ENCODE data around the gene ROPN1B. TPM values are rescaled to one million over a fixed set of nuclear protein-coding genes. Genes with fewer than 3 reads are reported as not detected.

ROPN1B gene
- total RNA-seq (2014; rRNA removed; shearing (Covaris generic)) = 7.4 and 8.2 TPM in 2 replicates

DNA sequence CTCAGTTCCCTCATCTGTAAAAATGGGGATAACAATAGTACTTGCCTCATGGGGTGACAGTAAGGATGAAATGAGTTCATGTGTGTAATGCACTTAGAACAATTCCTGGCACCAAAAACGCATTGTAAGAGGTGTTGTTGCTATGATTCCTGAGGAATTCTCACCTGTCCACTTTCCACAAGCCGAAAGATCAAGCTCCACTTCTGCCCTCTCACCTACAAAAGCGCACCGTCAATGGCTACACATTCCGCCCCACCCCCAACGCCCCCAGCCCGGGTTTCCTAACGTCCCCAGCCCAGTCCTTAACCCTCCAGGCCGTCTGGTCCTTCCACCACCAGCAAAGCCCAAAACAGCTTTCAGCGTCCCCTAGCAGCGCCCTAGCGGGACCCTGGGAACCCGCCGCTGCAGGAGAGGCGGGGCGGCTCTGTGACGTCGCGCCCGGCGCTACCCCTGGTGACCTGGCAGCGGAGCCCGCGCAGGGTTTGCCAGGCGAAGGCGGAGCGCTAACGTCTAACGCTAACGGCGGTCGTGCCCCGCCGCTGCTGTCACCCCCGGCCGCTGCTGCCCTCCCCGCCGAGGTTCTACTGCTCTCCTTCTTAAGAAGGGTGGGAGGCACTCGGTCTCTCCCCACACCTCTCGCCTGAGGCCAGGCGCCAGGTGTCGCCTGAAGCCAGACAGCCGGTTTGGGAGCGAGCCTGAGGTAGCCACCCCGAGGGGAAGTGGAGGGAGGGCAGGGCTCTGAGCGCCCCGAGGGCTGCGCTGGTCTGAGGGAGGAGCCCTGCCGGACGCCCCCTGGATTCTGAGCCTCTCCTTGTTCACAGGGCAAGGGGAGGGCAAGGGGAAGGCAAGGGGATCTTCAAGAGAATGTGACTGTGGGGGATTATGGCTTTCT lies at the start of gene ROPN1B:
TSS of gene ROPN1B (plus strand) at position 478 of the 892 bp plus-strand sequence. CDS start 2,877 bp downstream, outside the sequence.

Small RNAs within 50 kb of the gene (small RNA-seq; reads per million reads assigned to genes)
- not detected for gene AC092903.1

Other genes with a start within 250 kb of the ROPN1B start
- 39.7 and 47.3 TPM in 2 replicates for gene SLC41A3, start 114.9 kb downstream of the ROPN1B start, total RNA-seq (2014; rRNA removed; shearing (Covaris generic))
- 0.11 TPM in 1 of 2 replicates, not detected in the other for gene ALDH1L1, start 211.4 kb downstream of the ROPN1B start, total RNA-seq (2014; rRNA removed; shearing (Covaris generic))

Data from A375 (cell line).